GM21528 (cell line): Measurements from ENCODE around the gene EEA1.
"Not testable (repeated sequence)": the region's sequence is repeated elsewhere in the genome, so short reads cannot be mapped to it uniquely, and the experiment has no call there.

ENCODE experiments used
- ATAC-seq: cut with Tn5 transposase; IDR thresholded peaks from one replicate; pipeline ENCODE4 v1.9.1; 2021; ENCODE audit warnings: mild to moderate bottlenecking, moderate library complexity; ENCODE audit not compliant: unreplicated experiment, low FRiP score

EEA1 gene

GRCh38 chr12:92928962-92929915, at the start of gene EEA1:
EEA1 (minus strand) TSS chr12:92929295; CDS start chr12:92929066, 229 bp downstream.
- ATAC-seq: peak; percentile 86

GRCh38 chr12:92978607-92979006, 49.5 kb upstream of the EEA1 start:
- no peak for ATAC-seq

- no peak for ATAC-seq
Observed at GRCh38 chr12:92977326-92977725, 48.2 kb upstream of the EEA1 start.

GRCh38 chr12:92974759-92975158, 45.7 kb upstream of the EEA1 start:
- ATAC-seq: no peak

GRCh38 chr12:92973614-92974013, 44.5 kb upstream of the EEA1 start:
- peak; percentile 47 for ATAC-seq

- ATAC-seq: no peak
Observed at GRCh38 chr12:92971859-92972524, 42.9 kb upstream of the EEA1 start.

- ATAC-seq: no peak
Observed at GRCh38 chr12:92968176-92968813, 39.2 kb upstream of the EEA1 start.

GRCh38 chr12:92964378-92964777, 35.3 kb upstream of the EEA1 start:
- ATAC-seq: not testable (repeated sequence)

- ATAC-seq: no peak
Observed at GRCh38 chr12:92961949-92962348, 32.9 kb upstream of the EEA1 start.

GRCh38 chr12:92955997-92956663, 27.0 kb upstream of the EEA1 start:
- ATAC-seq: no peak

GRCh38 chr12:92953747-92954146, 24.7 kb upstream of the EEA1 start:
- ATAC-seq: no peak

- ATAC-seq: no peak
Observed at GRCh38 chr12:92952394-92952793, 23.3 kb upstream of the EEA1 start.

GRCh38 chr12:92951006-92951405, 21.9 kb upstream of the EEA1 start:
- ATAC-seq: no peak

- no peak for ATAC-seq
Observed at GRCh38 chr12:92950011-92950410, 20.9 kb upstream of the EEA1 start.

- ATAC-seq: no peak
Observed at GRCh38 chr12:92949466-92949865, 20.4 kb upstream of the EEA1 start.

GRCh38 chr12:92947589-92948215, 18.6 kb upstream of the EEA1 start:
- no peak for ATAC-seq

- no peak for ATAC-seq
Observed at GRCh38 chr12:92945659-92946220, 16.6 kb upstream of the EEA1 start.

- no peak for ATAC-seq
Observed at GRCh38 chr12:92943482-92944250, 14.6 kb upstream of the EEA1 start.

GRCh38 chr12:92942905-92943304, 13.8 kb upstream of the EEA1 start:
- no peak for ATAC-seq
